ENCODE measurements around the gene GLCCI1. TPM values are rescaled to one million over a fixed set of nuclear protein-coding genes. Genes with fewer than 3 reads are reported as not detected.
A peak's percentile ranks its signal among the peaks of the same experiment; 100 is the strongest.

The GLCCI1 gene
- total and polyA plus RNA-seq, 2 of the 13 experiments (the other 11 are each of a cell fraction or from before 2014, with no cell fraction given), result 1.3 to 1.7 TPM

DNA sequence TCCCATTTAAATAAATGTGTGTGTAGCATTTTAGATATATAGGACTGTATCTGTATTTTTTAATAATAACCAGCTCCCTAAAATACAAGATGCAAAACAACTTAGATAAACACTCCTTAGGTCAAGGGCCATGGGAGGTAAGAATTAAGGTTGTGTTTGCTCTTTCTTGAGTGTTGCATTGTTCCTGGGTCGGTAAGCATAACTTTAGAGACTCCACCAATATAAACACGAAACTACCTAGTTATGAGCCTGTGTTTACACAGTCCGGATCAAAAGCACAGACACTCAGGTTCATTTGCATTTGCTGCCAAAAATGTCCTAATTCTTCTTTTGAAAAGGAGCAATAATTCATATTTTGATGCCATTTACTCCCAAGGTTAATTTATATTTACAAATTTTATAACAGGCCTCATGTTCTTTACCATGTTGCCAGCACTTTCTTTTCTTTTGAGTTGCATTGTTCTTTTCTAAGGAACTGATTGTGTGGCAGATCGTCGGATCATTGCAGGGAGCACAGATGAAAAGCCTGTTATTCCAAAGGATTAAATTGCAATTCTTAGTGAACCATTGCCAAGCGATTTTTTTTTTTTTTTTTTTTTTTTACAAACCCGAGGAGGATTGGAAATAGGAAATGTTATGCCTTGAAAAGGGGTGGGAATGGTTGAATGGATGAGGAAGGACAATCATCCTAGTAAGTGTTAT is 45.8 kb upstream of the GLCCI1 start (continued):
- no peak for TF ChIP-seq NR2C2 (CRISPR knock-in tag; IDR thresholded peaks at IDR 0.05; ENCODE audit: borderline replicate concordance)
- TF ChIP-seq ELF4 (CRISPR knock-in tag; IDR thresholded peaks at IDR 0.05; ENCODE audit: borderline replicate concordance), result no peak
- no peak for TF ChIP-seq RORA (CRISPR knock-in tag; IDR thresholded peaks at IDR 0.05)
- TF ChIP-seq HHEX (CRISPR knock-in tag; IDR thresholded peaks at IDR 0.05), result no peak
- TF ChIP-seq ZNF468 (CRISPR knock-in tag; IDR thresholded peaks at IDR 0.05), result no peak
- no peak for TF ChIP-seq SNAI1 (CRISPR knock-in tag; IDR thresholded peaks at IDR 0.05; ENCODE audit: borderline replicate concordance)
- TF ChIP-seq POGZ (CRISPR knock-in tag; IDR thresholded peaks at IDR 0.05), result no peak
- no peak for TF ChIP-seq ZNF775 (CRISPR knock-in tag; IDR thresholded peaks at IDR 0.05; ENCODE audit: borderline replicate concordance)
- TF ChIP-seq, protein P1, sequence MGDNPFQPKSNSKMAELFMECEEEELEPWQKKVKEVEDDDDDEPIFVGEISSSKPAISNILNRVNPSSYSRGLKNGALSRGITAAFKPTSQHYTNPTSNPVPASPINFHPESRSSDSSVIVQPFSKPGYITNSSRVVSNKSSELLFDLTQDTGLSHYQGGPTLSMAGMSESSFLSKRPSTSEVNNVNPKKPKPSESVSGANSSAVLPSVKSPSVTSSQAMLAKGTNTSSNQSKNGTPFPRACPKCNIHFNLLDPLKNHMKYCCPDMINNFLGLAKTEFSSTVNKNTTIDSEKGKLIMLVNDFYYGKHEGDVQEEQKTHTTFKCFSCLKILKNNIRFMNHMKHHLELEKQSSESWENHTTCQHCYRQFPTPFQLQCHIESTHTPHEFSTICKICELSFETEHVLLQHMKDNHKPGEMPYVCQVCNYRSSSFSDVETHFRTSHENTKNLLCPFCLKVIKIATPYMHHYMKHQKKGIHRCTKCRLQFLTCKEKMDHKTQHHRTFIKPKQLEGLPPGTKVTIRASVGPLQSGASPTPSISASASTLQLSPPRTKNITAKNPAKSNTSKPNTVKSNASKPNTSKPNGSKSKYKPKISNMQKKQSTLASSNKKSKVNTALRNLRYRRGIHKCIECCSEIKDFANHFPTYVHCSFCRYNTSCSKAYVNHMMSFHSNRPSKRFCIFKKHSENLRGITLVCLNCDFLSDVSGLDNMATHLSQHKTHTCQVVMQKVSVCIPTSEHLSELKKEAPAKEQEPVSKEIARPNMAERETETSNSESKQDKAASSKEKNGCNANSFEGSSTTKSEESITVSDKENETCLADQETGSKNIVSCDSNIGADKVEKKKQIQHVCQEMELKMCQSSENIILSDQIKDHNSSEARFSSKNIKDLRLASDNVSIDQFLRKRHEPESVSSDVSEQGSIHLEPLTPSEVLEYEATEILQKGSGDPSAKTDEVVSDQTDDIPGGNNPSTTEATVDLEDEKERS (CRISPR knock-in tag; IDR thresholded peaks at IDR 0.05), result no peak
- TF ChIP-seq TCF7 (IDR thresholded peaks at IDR 0.05; ENCODE audit: low read depth), result 0 out of 2 replicates have a peak, but pooled peaks have one; percentile 29
- TF ChIP-seq, protein P2, sequence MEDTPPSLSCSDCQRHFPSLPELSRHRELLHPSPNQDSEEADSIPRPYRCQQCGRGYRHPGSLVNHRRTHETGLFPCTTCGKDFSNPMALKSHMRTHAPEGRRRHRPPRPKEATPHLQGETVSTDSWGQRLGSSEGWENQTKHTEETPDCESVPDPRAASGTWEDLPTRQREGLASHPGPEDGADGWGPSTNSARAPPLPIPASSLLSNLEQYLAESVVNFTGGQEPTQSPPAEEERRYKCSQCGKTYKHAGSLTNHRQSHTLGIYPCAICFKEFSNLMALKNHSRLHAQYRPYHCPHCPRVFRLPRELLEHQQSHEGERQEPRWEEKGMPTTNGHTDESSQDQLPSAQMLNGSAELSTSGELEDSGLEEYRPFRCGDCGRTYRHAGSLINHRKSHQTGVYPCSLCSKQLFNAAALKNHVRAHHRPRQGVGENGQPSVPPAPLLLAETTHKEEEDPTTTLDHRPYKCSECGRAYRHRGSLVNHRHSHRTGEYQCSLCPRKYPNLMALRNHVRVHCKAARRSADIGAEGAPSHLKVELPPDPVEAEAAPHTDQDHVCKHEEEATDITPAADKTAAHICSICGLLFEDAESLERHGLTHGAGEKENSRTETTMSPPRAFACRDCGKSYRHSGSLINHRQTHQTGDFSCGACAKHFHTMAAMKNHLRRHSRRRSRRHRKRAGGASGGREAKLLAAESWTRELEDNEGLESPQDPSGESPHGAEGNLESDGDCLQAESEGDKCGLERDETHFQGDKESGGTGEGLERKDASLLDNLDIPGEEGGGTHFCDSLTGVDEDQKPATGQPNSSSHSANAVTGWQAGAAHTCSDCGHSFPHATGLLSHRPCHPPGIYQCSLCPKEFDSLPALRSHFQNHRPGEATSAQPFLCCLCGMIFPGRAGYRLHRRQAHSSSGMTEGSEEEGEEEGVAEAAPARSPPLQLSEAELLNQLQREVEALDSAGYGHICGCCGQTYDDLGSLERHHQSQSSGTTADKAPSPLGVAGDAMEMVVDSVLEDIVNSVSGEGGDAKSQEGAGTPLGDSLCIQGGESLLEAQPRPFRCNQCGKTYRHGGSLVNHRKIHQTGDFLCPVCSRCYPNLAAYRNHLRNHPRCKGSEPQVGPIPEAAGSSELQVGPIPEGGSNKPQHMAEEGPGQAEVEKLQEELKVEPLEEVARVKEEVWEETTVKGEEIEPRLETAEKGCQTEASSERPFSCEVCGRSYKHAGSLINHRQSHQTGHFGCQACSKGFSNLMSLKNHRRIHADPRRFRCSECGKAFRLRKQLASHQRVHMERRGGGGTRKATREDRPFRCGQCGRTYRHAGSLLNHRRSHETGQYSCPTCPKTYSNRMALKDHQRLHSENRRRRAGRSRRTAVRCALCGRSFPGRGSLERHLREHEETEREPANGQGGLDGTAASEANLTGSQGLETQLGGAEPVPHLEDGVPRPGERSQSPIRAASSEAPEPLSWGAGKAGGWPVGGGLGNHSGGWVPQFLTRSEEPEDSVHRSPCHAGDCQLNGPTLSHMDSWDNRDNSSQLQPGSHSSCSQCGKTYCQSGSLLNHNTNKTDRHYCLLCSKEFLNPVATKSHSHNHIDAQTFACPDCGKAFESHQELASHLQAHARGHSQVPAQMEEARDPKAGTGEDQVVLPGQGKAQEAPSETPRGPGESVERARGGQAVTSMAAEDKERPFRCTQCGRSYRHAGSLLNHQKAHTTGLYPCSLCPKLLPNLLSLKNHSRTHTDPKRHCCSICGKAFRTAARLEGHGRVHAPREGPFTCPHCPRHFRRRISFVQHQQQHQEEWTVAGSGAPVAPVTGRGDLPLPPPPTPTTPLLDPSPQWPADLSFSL (CRISPR knock-in tag; IDR thresholded peaks at IDR 0.05), result no peak
- no peak for TF ChIP-seq ELF3 (CRISPR knock-in tag; IDR thresholded peaks at IDR 0.05)
- TF ChIP-seq, protein P3, sequence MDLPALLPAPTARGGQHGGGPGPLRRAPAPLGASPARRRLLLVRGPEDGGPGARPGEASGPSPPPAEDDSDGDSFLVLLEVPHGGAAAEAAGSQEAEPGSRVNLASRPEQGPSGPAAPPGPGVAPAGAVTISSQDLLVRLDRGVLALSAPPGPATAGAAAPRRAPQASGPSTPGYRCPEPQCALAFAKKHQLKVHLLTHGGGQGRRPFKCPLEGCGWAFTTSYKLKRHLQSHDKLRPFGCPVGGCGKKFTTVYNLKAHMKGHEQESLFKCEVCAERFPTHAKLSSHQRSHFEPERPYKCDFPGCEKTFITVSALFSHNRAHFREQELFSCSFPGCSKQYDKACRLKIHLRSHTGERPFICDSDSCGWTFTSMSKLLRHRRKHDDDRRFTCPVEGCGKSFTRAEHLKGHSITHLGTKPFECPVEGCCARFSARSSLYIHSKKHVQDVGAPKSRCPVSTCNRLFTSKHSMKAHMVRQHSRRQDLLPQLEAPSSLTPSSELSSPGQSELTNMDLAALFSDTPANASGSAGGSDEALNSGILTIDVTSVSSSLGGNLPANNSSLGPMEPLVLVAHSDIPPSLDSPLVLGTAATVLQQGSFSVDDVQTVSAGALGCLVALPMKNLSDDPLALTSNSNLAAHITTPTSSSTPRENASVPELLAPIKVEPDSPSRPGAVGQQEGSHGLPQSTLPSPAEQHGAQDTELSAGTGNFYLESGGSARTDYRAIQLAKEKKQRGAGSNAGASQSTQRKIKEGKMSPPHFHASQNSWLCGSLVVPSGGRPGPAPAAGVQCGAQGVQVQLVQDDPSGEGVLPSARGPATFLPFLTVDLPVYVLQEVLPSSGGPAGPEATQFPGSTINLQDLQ (CRISPR knock-in tag; IDR thresholded peaks at IDR 0.05), result no peak
- no peak for TF ChIP-seq SOX6 (IDR thresholded peaks at IDR 0.05)
- peak; percentile 75 for TF ChIP-seq SOX6 (CRISPR knock-in tag; IDR thresholded peaks at IDR 0.05)
- TF ChIP-seq, protein P4, sequence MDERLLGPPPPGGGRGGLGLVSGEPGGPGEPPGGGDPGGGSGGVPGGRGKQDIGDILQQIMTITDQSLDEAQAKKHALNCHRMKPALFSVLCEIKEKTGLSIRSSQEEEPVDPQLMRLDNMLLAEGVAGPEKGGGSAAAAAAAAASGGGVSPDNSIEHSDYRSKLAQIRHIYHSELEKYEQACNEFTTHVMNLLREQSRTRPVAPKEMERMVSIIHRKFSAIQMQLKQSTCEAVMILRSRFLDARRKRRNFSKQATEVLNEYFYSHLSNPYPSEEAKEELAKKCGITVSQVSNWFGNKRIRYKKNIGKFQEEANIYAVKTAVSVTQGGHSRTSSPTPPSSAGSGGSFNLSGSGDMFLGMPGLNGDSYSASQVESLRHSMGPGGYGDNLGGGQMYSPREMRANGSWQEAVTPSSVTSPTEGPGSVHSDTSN (CRISPR knock-in tag; IDR thresholded peaks at IDR 0.05), result no peak
